GM18951 (cell line): ENCODE results near the gene NCOA1.

Source experiments
- POLR2A ChIP-seq: IDR thresholded peaks from 4 replicates; pipeline ENCODE4 v1.6.1; 2011; ENCODE audit warnings: mild to moderate bottlenecking; ENCODE audit not compliant: insufficient read length, insufficient read depth; ENCODE audit errors: extremely low read depth
- in situ Hi-C: fragments of 300-500 bp; cut with MboI; formaldehyde crosslinking; loops from one replicate; pipeline ENCODE4 v1.12.0; 2022; ENCODE audit warnings: low sequenced_read_pairs, mixed read lengths, inconsistent platforms; ENCODE audit not compliant: unreplicated experiment

The NCOA1 gene

GRCh38 chr2:24682304-24682703, 191.2 kb downstream of the NCOA1 start:
- in situ Hi-C loops, result no loop called here

GRCh38 chr2:24683408-24683807, 192.4 kb downstream of the NCOA1 start:
- no peak for TF ChIP-seq POLR2A
- in situ Hi-C loops, result no loop called here

More at GRCh38 chr2:24682304-24682703, 191.2 kb downstream of the NCOA1 start:
- no peak for TF ChIP-seq POLR2A

DNA sequence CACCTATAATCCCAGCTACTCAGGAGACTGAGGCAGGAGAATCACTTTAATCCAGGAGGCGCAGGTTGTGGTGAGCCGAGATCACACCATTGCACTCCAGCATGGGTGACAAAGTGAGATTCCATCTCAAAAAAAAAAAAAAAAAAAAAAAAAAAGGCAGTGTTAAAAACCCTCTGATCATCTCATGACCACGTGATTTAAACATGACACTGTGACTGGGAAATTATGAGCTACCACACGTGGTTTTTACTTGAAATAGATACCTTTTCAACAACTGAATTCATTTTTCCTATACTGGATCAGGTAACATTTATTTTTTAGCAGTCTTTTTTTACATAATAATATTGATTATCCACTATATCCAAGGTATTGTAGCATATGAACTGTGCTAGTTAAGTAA, 199.5 kb downstream of the NCOA1 start:
- in situ Hi-C loops, result no loop called here
- TF ChIP-seq POLR2A, result no peak

DNA sequence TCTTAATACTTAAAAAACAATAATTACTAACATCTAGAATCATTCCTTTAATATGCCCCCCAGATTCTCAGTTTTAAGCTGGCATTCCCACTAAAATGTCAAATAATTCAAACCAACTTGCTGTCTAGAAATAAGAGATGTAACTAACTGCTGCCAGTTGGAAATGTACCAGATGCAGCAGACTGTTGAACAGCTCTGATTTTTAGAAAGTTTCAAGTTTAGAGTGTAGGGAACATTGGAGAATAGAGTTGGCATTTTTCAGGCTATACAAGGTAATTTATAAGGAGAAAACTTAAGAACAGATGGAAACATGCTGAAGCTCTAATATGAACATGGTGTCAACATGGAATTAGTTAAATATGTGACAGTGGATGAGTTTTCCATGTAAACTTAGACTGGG, 200.8 kb downstream of the NCOA1 start:
- in situ Hi-C loops, result no loop called here
- TF ChIP-seq POLR2A, result no peak

DNA sequence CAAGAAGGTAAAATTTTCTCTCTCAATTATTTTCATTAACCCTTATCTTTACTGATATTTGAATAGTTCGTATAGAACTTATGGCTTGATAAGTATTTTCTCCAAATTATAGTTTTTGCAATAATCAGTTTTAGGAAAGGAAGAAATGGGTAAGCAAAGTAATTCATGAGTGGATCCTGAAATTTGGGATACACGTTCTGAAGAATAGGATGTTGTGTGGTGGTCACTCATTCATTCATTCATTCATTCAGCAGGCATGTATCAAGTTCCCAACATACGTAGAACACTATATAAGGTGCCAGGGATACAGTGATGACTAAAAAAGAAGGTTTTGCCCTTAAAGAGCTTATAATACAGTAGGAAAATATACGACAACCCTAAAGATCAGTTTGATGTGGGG, 206.7 kb downstream of the NCOA1 start:
- no peak for TF ChIP-seq POLR2A
- in situ Hi-C loops, result no loop called here

- in situ Hi-C loops, result no loop called here
These were observed 211.7 kb downstream of the NCOA1 start for GRCh38 chr2:24702800-24703199.

GRCh38 chr2:24704692-24705091, 213.6 kb downstream of the NCOA1 start:
- TF ChIP-seq POLR2A, result no peak
- in situ Hi-C loops, result no loop called here

More at GRCh38 chr2:24702800-24703199, 211.7 kb downstream of the NCOA1 start:
- no peak for TF ChIP-seq POLR2A

- in situ Hi-C loops, result no loop called here
- TF ChIP-seq POLR2A, result no peak
These were observed 216.1 kb downstream of the NCOA1 start for GRCh38 chr2:24707143-24707542.

DNA sequence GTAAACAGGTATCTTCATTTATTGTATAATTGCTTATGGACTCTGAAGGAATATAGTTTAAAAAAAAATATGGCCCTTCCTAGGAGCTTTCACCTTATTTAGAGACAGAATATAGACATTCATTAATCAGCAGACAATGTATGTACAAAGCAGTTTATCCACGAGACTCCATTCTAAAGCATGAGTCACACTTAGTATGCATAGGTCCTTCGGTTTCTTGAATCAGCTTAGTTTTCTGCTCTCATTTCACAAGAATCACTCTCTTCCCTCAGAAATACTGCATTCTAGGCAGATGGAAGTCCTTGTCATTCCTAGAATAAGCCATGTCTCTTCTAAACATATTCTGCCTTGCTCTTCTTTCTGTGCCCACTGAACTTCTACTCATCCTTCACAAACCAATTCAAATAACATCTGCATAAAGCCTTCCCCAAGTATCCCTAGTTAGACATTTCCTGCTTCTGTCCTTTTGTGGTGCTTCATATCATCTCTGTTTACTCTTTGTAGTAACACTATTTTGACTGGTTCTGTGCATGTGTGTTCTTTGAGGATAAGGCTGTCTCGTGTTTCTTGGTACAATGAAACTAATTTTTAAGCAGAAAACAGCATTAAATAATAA, 217.6 kb downstream of the NCOA1 start:
- TF ChIP-seq POLR2A, result no peak
- in situ Hi-C loops, result no loop called here

GRCh38 chr2:24710806-24711205, 219.8 kb downstream of the NCOA1 start:
- in situ Hi-C loops, result no loop called here
- no peak for TF ChIP-seq POLR2A

DNA sequence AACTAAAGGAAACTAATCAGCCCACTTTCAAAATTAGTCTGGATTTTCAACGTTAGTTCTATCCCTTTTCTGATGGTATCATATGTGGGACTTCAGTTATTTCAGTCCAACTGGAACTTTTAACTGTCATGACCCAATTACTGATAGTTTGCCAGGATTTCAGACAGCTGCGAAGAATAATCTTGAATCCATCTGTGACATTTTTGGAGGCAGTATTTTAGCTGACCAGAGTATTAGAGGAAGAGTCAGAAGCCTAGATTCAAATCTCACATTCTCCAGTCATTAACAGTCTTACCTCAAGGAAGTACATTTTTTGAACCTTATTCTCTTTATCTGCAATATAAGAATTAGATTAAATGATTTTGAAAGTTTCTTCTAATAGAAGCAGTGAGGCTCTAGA, 220.8 kb downstream of the NCOA1 start:
- in situ Hi-C loops, result no loop called here
- TF ChIP-seq POLR2A, result no peak

GRCh38 chr2:24712296-24712695, 221.2 kb downstream of the NCOA1 start:
- in situ Hi-C loops, result no loop called here
- TF ChIP-seq POLR2A, result no peak

- in situ Hi-C loops, result no loop called here
- no peak for TF ChIP-seq POLR2A
These were observed 226.4 kb downstream of the NCOA1 start for GRCh38 chr2:24717263-24717951.

DNA sequence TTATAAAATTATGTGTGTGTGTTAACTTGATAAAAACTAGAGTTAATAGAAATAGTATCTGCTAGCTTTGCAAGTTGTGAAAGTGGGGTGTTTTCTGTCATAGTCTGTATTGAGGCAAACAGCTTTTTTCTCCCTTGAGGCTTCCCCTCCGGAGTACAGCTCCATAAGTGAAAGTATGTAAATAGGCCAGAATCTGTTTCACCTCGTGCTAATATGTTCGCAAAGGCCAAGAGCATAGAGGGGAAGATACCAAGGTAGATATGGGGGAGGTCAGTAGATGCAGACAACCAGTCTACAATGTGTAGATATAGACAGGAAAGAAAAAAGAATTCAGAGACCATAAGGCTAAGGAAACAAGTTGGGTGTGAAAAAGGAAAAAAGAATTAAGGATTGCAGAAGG, 229.3 kb downstream of the NCOA1 start:
- TF ChIP-seq POLR2A, result no peak
- in situ Hi-C loops, result no loop called here

DNA sequence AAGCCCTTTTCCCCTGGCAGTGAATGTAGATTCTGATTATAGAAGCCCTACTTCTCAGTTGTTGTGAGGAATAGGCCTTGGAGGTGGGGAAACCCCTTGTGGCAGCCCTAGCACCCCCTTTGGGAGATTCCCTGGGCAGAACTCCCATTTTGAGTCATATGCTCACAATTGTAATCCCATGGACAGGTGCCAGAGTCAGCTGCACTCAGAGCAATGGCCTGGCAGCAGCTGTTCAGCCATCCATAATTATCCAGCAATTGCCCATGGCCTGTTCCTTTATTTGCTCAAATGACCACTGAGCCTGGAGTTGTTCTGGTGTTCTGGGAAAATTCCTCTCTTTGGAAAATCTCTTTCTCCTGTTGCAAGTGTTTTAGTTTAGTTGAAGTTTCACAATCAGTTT, 230.4 kb downstream of the NCOA1 start:
- no peak for TF ChIP-seq POLR2A
- in situ Hi-C loops, result no loop called here
